CD4-positive, alpha-beta T cell treated with Interleukin-10 for 1 hour (primary cell): ENCODE data around the gene TMED8.
A peak's percentile ranks its signal among the peaks of the same experiment; 100 is the strongest.
"Not testable (repeated sequence)": the region's sequence is repeated elsewhere in the genome, so short reads cannot be mapped to it uniquely, and the experiment has no call there.

Source experiments
- DNase-seq: peaks from one replicate; pipeline ENCODE4 v3.0.0-alpha.2; 2020

TMED8 gene

GRCh38 chr14:77376771-77377501, at the start of gene TMED8, which contains the start of gene SAMD15:
TMED8 (minus strand) TSS chr14:77377094; CDS start chr14:77377053, 41 bp downstream.
SAMD15 (plus strand) TSS chr14:77377379; CDS start chr14:77377419, 40 bp downstream.
- peak; percentile 86 for DNase-seq

DNA sequence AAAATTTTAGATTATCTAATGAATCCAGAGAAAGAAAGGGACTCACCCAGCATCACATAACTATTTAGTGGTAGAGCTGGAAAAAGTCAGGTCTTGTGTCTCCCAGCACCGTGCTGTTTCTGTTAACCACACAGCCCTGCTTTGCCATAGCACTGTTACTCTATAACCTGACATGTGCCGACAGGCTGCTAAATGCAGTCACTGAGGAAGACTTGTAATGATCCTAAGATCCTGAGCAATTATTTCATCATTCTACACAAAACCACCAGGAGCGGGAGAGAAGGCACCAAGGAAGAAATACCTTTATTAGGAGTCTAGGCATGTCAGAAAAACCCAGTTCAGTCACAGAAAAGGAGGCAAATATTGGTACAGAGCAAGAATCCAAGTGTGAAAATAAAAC, 49.5 kb upstream of the TMED8 start:
- DNase-seq = no peak

DNA sequence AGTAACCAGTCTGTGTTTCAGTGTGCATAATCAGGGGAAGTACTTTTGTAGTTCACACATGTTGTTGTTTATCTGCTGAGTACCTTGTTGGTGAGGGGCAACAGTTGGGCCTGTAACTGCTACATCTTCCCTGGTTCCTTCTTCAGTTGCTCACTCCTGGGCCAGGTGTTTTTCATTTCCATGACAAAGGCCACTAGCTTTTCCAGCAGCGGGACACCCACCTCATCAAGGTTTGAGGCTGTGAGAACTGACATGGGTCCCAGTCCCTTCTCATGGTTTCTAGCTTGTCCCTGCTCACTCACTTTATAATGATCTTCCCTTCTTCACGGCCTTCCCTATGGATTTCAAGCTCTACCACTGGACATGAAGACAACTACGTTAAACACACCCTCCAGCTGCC, 48.0 kb upstream of the TMED8 start:
- no peak for DNase-seq

DNA sequence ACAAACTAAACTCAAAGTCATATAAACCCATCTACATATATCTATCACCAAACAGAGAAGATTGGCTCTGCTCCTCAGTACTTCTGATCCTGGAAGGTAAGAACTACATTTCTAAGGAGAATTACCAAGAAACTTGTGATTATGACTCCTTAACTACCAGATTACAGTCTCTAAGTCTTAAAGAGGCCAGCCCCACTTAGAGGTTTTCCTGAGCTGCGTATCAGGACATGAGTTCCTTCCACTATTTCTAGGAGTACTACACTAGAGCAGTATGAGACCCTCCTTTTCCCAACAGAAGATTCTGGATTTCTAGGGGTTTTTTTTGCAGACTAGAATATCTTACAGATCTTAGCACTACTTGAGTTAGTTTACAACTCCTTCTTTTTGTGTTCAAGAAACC, 46.5 kb upstream of the TMED8 start, which contains the start of gene NOXRED1:
Gene NOXRED1, minus strand, starts transcription at position 101 of the 400 bp plus-strand sequence. CDS start 634 bp downstream, outside the sequence.
- no peak for DNase-seq

DNA sequence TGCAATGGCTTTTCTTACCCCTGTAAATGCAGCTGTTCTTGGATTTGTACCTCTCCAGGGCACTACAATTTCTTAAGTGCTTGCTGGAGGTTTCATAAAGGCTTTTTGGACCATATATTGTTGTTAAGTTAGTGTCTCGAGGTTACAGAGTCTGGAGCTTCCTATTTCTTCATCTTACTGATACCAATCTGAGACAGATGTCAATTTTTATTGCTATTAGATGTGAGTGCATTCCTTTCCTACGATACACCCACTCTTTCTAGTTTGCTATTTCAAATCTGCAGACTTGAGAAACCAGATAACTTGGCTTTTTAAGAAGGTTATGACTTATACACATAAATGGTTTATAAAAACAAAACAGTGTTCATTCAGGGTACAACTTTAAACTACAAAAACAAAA, 44.3 kb upstream of the TMED8 start:
- DNase-seq = no peak

GRCh38 chr14:77416836-77417235, 39.9 kb upstream of the TMED8 start:
- no peak for DNase-seq

GRCh38 chr14:77416098-77416497, 39.2 kb upstream of the TMED8 start:
- DNase-seq = not testable (repeated sequence)

DNA sequence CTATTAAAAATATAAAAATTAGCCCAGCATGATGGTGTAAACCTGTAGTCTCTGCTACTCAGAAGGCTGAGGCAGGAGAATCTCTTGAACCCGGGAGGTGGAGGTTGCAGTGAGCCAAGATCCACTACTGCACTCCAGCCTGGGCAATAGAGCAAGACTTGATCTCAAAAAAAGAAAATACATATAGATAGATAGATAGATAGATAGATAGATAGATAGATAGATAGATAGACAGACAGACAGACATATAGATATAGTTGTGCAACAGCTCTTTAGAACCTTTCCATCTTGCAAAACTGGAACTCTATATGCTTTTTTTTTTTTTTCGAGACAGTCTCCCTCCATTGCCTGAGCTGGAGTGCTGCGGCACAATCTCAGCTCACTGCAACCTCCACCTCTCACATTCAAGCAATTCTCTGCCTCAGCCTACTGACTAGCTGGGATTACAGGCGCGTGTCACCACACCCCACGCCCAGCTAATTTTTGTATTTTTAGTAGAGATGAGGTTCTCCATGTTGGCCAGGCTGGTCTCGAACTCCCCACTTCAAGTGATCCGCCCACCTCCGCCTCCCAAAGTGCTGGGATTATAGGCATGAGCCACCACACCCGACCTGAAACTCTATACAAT, 38.6 kb upstream of the TMED8 start:
- DNase-seq = not testable (repeated sequence)

- no peak for DNase-seq
Measured at GRCh38 chr14:77409131-77409533, 32.2 kb upstream of the TMED8 start.

GRCh38 chr14:77407158-77407557, 30.3 kb upstream of the TMED8 start:
- DNase-seq = no peak

DNA sequence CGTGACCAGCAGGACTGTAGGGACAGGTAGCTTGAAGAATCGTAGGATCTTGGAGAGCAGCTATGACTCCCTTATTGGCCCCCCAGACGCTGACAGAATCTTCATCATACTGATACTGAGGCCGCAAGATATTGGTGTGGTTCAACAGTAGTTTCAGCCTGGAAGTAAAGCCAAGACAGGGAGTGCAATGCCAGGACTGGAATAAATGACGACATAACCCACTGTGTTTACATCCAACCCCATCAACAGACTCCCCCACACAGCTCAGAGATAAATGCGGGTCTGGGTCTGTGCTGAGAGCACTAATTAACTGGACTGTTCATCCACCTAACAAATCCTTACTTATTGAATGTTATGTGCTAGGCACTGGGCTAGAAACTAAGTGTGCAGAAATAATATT, 29.8 kb upstream of the TMED8 start:
- no peak for DNase-seq

GRCh38 chr14:77406086-77406485, 29.2 kb upstream of the TMED8 start:
- DNase-seq = no peak

DNA sequence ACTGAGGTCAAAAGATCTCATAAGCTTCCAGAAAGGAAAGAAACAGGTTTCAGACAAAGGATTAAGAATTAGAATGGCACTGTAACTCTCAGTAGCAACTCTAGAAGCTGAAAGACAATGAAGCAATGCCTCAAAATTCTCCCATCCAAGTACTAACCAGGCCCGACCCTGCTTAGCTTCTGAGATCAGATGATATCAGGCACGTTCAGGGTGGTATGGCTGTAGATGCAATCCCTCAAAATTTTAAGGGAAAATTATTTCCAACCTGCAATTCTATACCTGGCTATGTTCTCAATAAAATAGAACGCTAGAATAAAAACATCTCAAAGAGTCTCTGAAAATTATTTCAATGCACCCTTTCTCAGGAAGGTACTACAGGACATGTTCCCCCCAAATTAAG, 26.9 kb upstream of the TMED8 start:
- DNase-seq = no peak

DNA sequence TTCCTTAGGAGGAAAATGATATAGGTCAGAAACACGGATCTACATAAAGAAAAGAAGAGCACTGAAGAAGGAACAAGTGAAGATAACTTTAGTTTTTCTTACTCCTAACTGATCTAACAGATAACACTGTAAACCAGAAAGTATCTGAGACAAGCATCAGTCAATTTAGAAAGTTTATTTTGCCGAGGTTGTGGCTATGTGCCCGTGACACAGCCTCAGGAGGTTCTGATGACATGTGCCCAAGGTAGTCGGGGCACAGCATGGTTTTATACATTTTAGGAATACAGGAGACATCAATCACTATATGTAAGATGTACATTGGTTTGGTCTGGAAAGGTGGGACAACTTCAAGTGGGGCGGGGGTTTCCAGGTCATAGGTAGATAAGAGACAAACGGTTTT, 23.3 kb upstream of the TMED8 start:
- DNase-seq = no peak

- no peak for DNase-seq
Measured at GRCh38 chr14:77390188-77390587, 13.3 kb upstream of the TMED8 start.

GRCh38 chr14:77378701-77379100, 1.8 kb upstream of the TMED8 start:
- DNase-seq = no peak

GRCh38 chr14:77377502-77377844, 579 bp upstream of the TMED8 start:
- DNase-seq = no peak

DNA sequence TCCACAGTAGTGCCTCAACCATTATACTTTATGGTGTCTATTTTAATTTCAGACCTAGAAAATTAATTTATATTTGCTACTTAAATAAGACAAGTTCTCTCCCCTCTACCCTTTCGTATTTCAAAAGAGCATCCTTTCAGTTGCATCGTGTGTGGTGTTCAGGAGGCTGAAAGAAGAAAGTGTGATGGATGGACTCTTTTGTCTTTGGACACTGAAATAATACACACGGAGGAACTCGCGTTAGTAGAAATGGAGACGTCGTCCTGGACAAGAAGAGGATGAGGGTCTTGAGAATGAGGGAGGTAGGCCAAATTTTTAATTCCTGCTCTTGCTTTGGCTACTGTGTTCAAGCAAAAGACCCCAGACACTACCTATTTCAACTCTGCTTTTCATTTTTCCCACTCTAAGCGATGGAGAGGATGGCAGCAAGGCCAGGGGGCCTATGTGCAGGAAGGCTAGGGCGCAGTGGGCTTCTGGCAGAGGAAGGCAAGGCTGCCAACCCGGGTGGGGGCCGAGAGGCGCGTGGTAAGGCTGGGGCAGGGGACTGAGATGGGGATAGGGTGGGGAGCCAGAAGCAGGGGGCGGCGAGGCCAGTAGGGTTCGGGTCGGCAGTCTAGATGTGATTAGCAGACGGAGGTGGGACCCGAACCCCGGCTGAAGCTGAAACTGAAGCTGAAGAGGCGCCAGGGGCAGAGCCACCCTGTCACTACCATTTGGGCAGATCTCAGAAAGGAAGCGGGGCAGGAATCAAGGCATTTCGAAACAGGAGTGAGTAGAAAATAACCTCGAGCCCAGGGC, 722 bp downstream of the TMED8 start:
- no peak for DNase-seq

DNA sequence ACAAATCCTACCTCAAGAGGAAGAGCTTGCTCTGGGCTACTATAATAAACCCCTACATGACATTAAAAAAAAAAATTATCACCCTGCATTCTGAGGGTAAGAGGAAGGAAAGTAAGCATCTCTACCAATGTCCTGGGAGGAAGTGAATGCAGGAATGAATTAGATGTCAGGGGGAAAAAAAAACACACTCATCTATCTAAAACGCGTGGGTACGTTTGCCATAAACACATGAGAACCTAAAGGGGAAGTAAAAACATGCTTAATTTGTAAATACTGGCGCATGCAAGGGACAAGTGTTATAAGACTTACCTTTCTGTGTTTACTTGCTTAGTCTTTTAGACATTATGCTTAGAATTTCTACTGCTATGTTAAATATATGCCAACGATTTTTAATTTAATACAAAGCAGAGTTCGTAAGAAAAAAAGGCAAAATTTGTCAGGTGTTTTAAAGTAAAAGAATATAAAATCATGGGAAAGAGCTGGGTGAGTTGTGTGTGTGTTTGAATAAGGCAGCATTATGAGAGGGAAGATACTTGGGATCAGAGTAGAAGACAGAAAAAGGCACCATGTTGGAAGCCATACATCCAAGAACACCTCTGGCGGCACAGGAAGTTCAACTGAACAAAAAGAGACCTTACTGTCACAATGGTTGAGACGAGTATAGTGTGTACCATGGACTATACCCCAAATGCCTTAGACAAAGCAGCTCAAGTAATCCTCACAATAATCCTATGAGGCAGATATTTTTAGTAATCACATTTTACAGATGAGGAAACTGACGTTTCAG, 1.5 kb downstream of the TMED8 start:
- no peak for DNase-seq

DNA sequence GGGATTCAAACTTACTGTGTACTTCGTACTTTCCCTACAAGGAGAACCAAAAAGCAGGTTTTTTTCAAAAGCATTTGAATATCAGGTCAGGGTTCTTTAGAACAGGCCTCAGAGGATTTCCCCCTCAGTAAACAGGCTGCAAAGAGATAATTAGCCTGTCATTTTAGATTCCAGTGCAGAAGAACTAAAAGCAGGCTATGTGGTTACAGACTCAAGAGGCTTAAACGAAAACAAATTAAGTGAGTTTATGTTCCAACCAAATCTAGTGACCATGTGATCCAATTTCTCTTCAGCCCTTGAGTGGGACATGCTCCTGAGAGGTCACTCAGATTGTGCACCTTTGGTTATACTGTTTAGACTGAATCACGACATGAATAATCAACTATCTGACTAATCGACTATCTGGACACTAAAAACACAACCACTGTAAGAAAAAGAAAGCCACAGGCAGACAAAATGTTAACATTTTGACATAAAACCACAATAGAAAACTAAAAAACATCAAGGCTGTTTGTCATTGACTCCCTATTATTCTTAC, 4.5 kb downstream of the TMED8 start:
- peak; percentile 10 for DNase-seq

GRCh38 chr14:77369285-77369684, 7.6 kb downstream of the TMED8 start:
- peak; percentile 38 for DNase-seq

DNA sequence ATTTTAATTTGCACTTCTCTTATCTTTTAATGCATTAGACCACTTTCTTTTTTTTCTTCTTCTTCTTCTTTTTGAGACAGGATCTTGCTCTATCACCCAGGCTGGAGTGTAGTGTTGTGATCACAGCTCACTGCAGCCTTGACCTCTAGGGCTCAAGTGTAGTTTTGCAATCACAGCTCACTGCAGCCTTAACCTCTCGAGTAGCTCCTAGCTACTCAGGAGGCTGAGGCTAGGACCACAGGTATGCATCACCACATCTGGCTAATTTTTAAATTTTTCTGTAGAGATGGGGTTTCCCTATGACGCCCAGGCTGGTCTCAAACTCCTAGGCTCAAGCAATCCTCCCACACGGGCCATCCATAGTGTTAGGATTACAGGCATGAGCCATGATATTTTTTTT, 12.7 kb downstream of the TMED8 start:
- DNase-seq = no peak

GRCh38 chr14:77359626-77360025, 17.3 kb downstream of the TMED8 start:
- DNase-seq = no peak
